Measurements from ENCODE around the gene ATP6V0A1.
"Not testable (repeated sequence)": the region's sequence is repeated elsewhere in the genome, so short reads cannot be mapped to it uniquely, and the experiment has no call there.

Gene ATP6V0A1

DNA sequence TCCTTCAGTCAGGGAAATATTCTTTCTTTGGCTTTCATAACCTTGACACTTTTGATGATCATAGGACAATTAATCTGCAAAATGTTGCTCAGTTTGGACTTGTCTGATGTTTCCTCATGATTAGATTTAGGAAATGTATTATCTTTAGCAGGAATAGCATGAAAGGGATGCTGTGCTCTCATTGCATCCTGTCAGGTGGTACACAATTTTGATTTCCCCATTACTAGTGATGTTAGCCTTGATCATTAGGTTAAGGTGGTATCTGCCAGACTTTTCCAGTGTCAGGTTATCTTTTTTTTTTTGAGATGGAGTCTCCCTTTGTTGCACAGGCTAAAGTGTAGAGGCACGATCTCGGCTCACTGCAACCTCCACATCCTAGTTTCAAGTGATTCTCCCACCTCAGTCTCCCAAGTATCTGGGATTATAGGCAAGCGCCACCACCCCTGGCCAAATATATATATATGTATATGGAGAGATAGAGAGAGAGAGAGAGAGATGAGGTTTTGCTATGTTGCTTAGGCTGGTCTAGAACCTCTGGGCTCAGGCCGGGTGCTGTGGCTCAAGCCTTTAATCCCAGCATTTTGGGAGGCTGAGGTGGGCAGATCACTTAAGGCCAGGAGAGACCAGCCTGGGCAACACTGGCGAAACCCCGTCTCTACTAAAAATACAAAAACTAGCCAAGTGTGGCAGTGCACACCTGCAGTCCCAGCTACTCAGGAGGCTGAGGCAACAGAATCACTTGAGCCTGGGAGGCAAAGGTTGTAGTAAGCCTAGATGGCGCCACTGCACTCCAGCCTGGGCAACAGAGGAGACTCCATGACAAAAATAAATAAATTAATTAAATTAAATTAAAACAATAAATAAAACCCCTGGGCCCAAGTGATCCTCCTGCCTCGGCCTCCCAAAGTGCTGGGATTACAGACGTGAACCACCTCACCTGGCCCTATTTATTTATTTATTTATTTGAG is 19.8 kb upstream of the ATP6V0A1 start:
- peak; percentile 64 for ATAC-seq
- TF ChIP-seq, protein P1, sequence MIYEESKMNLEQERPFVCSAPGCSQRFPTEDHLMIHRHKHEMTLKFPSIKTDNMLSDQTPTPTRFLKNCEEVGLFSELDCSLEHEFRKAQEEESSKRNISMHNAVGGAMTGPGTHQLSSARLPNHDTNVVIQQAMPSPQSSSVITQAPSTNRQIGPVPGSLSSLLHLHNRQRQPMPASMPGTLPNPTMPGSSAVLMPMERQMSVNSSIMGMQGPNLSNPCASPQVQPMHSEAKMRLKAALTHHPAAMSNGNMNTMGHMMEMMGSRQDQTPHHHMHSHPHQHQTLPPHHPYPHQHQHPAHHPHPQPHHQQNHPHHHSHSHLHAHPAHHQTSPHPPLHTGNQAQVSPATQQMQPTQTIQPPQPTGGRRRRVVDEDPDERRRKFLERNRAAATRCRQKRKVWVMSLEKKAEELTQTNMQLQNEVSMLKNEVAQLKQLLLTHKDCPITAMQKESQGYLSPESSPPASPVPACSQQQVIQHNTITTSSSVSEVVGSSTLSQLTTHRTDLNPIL (CRISPR knock-in tag; IDR thresholded peaks at IDR 0.05; ENCODE audit: low read depth): no peak
- no peak for TF ChIP-seq CSDC2 (CRISPR knock-in tag; IDR thresholded peaks at IDR 0.05)

DNA sequence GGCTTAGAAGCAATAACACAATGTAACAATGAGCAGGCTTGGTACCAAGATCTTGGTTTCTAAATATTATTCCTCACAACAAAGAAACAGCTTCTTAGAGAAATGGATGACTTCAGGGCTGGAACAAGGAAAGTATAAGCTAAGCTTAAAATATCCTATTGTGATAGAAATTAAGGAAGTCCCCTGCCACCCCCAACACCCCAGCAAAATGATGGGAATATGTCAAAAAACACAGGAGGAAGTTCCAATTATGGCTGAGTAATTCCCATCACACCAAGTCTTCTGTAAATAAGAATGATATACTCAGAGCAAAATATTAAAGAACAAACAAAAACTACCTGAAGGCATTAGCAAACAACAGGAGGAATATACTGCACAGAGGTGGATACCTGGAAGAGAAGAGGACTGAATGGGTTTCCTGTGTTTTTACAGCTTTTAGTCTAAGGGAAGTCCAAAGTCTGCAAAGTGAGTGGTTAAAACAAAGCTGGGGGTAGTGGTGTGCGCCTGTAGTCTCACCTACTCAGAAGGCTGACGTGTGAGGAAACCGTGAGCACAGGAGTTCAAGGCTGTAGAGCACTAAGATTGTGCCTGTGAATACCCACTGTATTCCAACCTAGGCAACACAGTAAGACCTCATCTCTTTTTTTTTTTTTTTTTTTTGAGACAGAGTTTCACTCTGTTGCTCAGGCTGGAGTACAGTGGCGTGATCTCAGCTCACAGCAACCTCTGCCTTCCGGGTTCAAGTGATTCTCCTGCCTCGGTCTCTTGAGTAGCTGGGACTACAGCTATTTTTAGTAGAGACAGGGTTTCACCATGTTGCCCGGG is 17.1 kb upstream of the ATP6V0A1 start:
- no peak for ATAC-seq
- no peak for TF ChIP-seq SNAI2 (CRISPR knock-in tag; IDR thresholded peaks at IDR 0.05)
- no peak for TF ChIP-seq ESRRG (CRISPR knock-in tag; IDR thresholded peaks at IDR 0.05)
- no peak for TF ChIP-seq TOX (CRISPR knock-in tag; IDR thresholded peaks at IDR 0.05; ENCODE audit: borderline replicate concordance)
- TF ChIP-seq, protein P2, sequence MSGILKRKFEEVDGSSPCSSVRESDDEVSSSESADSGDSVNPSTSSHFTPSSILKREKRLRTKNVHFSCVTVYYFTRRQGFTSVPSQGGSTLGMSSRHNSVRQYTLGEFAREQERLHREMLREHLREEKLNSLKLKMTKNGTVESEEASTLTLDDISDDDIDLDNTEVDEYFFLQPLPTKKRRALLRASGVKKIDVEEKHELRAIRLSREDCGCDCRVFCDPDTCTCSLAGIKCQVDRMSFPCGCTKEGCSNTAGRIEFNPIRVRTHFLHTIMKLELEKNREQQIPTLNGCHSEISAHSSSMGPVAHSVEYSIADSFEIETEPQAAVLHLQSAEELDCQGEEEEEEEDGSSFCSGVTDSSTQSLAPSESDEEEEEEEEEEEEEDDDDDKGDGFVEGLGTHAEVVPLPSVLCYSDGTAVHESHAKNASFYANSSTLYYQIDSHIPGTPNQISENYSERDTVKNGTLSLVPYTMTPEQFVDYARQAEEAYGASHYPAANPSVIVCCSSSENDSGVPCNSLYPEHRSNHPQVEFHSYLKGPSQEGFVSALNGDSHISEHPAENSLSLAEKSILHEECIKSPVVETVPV (CRISPR knock-in tag; IDR thresholded peaks at IDR 0.05): no peak
- TF ChIP-seq, protein P3, sequence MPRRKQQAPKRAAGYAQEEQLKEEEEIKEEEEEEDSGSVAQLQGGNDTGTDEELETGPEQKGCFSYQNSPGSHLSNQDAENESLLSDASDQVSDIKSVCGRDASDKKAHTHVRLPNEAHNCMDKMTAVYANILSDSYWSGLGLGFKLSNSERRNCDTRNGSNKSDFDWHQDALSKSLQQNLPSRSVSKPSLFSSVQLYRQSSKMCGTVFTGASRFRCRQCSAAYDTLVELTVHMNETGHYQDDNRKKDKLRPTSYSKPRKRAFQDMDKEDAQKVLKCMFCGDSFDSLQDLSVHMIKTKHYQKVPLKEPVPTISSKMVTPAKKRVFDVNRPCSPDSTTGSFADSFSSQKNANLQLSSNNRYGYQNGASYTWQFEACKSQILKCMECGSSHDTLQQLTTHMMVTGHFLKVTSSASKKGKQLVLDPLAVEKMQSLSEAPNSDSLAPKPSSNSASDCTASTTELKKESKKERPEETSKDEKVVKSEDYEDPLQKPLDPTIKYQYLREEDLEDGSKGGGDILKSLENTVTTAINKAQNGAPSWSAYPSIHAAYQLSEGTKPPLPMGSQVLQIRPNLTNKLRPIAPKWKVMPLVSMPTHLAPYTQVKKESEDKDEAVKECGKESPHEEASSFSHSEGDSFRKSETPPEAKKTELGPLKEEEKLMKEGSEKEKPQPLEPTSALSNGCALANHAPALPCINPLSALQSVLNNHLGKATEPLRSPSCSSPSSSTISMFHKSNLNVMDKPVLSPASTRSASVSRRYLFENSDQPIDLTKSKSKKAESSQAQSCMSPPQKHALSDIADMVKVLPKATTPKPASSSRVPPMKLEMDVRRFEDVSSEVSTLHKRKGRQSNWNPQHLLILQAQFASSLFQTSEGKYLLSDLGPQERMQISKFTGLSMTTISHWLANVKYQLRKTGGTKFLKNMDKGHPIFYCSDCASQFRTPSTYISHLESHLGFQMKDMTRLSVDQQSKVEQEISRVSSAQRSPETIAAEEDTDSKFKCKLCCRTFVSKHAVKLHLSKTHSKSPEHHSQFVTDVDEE (CRISPR knock-in tag; IDR thresholded peaks at IDR 0.05): no peak
- no peak for TF ChIP-seq ISL1 (CRISPR knock-in tag; IDR thresholded peaks at IDR 0.05)
- TF ChIP-seq, protein P4, sequence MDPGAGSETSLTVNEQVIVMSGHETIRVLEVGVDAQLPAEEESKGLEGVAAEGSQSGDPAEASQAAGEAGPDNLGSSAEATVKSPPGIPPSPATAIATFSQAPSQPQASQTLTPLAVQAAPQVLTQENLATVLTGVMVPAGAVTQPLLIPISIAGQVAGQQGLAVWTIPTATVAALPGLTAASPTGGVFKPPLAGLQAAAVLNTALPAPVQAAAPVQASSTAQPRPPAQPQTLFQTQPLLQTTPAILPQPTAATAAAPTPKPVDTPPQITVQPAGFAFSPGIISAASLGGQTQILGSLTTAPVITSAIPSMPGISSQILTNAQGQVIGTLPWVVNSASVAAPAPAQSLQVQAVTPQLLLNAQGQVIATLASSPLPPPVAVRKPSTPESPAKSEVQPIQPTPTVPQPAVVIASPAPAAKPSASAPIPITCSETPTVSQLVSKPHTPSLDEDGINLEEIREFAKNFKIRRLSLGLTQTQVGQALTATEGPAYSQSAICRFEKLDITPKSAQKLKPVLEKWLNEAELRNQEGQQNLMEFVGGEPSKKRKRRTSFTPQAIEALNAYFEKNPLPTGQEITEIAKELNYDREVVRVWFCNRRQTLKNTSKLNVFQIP (CRISPR knock-in tag; IDR thresholded peaks at IDR 0.05; ENCODE audit: borderline replicate concordance, low read depth): no peak
- TF ChIP-seq, protein P5, sequence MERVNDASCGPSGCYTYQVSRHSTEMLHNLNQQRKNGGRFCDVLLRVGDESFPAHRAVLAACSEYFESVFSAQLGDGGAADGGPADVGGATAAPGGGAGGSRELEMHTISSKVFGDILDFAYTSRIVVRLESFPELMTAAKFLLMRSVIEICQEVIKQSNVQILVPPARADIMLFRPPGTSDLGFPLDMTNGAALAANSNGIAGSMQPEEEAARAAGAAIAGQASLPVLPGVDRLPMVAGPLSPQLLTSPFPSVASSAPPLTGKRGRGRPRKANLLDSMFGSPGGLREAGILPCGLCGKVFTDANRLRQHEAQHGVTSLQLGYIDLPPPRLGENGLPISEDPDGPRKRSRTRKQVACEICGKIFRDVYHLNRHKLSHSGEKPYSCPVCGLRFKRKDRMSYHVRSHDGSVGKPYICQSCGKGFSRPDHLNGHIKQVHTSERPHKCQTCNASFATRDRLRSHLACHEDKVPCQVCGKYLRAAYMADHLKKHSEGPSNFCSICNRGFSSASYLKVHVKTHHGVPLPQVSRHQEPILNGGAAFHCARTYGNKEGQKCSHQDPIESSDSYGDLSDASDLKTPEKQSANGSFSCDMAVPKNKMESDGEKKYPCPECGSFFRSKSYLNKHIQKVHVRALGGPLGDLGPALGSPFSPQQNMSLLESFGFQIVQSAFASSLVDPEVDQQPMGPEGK (CRISPR knock-in tag; IDR thresholded peaks at IDR 0.05; ENCODE audit: borderline replicate concordance): no peak
- no peak for TF ChIP-seq RARB (CRISPR knock-in tag; IDR thresholded peaks at IDR 0.05)

DNA sequence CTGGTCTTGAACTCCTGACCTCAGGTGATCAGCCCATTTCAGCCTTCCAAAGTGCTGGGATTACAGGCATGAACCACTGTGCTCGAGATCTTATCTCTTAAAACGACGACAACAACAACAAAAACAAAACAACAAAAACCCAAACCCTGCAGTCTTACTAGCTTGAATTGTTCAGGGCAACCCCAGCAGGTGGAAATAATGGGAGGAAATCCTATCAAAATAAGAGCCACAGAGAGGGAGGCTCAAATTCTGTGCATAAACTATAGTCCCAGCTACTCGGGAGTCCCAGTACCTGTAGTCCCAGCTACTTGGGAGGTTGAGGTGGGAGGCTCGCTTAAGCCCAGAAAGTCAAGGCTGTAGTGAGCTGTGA is 16.5 kb upstream of the ATP6V0A1 start:
- TF ChIP-seq, protein P5 (CRISPR knock-in tag; IDR thresholded peaks at IDR 0.05; ENCODE audit: borderline replicate concordance): no peak
- TF ChIP-seq ESRRG (CRISPR knock-in tag; IDR thresholded peaks at IDR 0.05) (no peak), CSDC2 (CRISPR knock-in tag; IDR thresholded peaks at IDR 0.05) (no peak), ZFP30 (CRISPR knock-in tag; IDR thresholded peaks at IDR 0.05) (no peak), OSR1 (CRISPR knock-in tag; IDR thresholded peaks at IDR 0.05) (no peak), ISL1 (CRISPR knock-in tag; IDR thresholded peaks at IDR 0.05) (no peak), ZC3H10 (CRISPR knock-in tag; IDR thresholded peaks at IDR 0.05) (no peak), ZNF565 (CRISPR knock-in tag; conservative IDR thresholded peaks at IDR 0.05; ENCODE audit: low read depth) (no peak), TCF4 (CRISPR knock-in tag; IDR thresholded peaks at IDR 0.05; ENCODE audit: borderline replicate concordance) (no peak), GLIS3 (CRISPR knock-in tag; IDR thresholded peaks at IDR 0.05) (no peak), PPARA (CRISPR knock-in tag; IDR thresholded peaks at IDR 0.05; ENCODE audit: borderline replicate concordance) (no peak), ZFP3 (CRISPR knock-in tag; IDR thresholded peaks at IDR 0.05) (no peak), TOX (CRISPR knock-in tag; IDR thresholded peaks at IDR 0.05; ENCODE audit: borderline replicate concordance) (no peak), SNAI2 (CRISPR knock-in tag; IDR thresholded peaks at IDR 0.05) (no peak)
- TF ChIP-seq, protein P2 (CRISPR knock-in tag; IDR thresholded peaks at IDR 0.05): no peak

DNA sequence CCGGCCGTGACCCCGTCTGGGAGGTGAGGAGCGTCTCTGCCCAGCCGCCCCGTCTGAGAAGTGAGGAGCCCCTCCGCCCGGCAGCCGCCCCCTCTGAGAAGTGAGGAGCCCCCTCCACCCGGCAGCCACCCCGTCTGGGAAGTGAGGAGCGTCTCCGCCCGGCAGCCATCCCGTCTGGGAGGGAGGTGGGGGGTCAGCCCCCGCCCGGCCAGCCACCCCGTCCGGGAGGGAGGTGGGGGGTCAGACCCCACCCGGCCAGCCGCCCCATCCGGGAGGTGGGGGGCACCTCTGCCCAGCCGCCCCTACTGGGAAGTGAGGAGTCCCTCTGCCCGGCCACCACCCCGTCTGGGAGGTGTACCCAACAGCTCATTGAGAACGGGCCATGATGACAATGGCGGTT is 9.5 kb upstream of the ATP6V0A1 start:
- ATAC-seq: not testable (repeated sequence)

More for the DNA sequence above, 16.5 kb upstream of the ATP6V0A1 start:
- ATAC-seq: no peak

DNA sequence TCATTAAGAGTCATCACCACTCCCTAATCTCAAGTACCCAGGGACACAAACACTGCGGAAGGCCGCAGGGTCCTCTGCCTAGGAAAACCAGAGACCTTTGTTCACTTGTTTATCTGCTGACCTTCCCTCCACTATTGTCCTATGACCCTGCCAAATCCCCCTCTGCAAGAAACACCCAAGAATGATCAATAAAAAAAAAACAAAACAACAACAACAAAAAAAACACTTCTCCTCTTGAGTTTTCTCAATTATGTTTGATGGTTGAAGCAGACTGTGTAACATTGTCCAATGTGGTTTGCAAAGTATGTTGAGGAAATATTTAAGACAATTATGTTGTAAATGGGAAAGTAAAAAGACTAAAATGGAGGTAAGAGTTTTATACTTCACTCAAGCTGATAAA is 8.8 kb upstream of the ATP6V0A1 start:
- ATAC-seq: not testable (repeated sequence)

Measured in SK-N-SH treated with all-trans-retinoic acid at 6 μM for 48 hours (cell line).